Kidney glomerular epithelial cell (primary cell): Measurements from ENCODE around the gene C4B.
"Not testable (repeated sequence)": the region's sequence is repeated elsewhere in the genome, so short reads cannot be mapped to it uniquely, and the experiment has no call there.

Experiments used
- DNase-seq: peaks from one replicate; lab custom pipeline; 2025; lab: John Stamatoyannopoulos, UW

C4B gene

GRCh38 chr6:31981744-31982143 is 32.9 kb upstream of the C4B start, which contains the start of gene C4A:
Gene C4A, plus strand, starts transcription at chr6:31982057. Its CDS starts 51 bp downstream, at chr6:31982108.
- not testable (repeated sequence) for DNase-seq

- not testable (repeated sequence) for DNase-seq
Observed at GRCh38 chr6:31989363-31989762, 25.2 kb upstream of the C4B start.

- not testable (repeated sequence) for DNase-seq
Observed at GRCh38 chr6:31994421-31994820, 20.2 kb upstream of the C4B start.

GRCh38 chr6:31996385-31996784 is 18.2 kb upstream of the C4B start:
- not testable (repeated sequence) for DNase-seq

- not testable (repeated sequence) for DNase-seq
Observed at GRCh38 chr6:32002546-32003268, 11.9 kb upstream of the C4B start.

- not testable (repeated sequence) for DNase-seq
Observed at GRCh38 chr6:32003301-32003700, 11.3 kb upstream of the C4B start.

- DNase-seq: not testable (repeated sequence)
Observed at GRCh38 chr6:32004393-32004792, 10.2 kb upstream of the C4B start.

GRCh38 chr6:32004864-32005537 is 9.6 kb upstream of the C4B start:
- DNase-seq: not testable (repeated sequence)

GRCh38 chr6:32005538-32005880 is 9.1 kb upstream of the C4B start:
- DNase-seq: not testable (repeated sequence)

GRCh38 chr6:32005991-32006529 is 8.5 kb upstream of the C4B start:
- DNase-seq: not testable (repeated sequence)

GRCh38 chr6:32007086-32007485 is 7.5 kb upstream of the C4B start:
- DNase-seq: not testable (repeated sequence)

GRCh38 chr6:32008037-32008436 is 6.6 kb upstream of the C4B start:
- DNase-seq: not testable (repeated sequence)

- not testable (repeated sequence) for DNase-seq
Observed at GRCh38 chr6:32008616-32009015, 6.0 kb upstream of the C4B start.

GRCh38 chr6:32009537-32009936 is 5.1 kb upstream of the C4B start:
- DNase-seq: not testable (repeated sequence)

- DNase-seq: not testable (repeated sequence)
Observed at GRCh38 chr6:32010856-32011530, 3.6 kb upstream of the C4B start.

- DNase-seq: not testable (repeated sequence)
Observed at GRCh38 chr6:32012941-32013617, 1.5 kb upstream of the C4B start.

GRCh38 chr6:32013738-32014137 is 857 bp upstream of the C4B start:
- not testable (repeated sequence) for DNase-seq

- not testable (repeated sequence) for DNase-seq
Observed at GRCh38 chr6:32022100-32022499, 7.5 kb downstream of the C4B start.

GRCh38 chr6:32028631-32029030 is 14.0 kb downstream of the C4B start:
- DNase-seq: not testable (repeated sequence)

GRCh38 chr6:32029553-32029952 is 15.0 kb downstream of the C4B start:
- not testable (repeated sequence) for DNase-seq

- DNase-seq: not testable (repeated sequence)
Observed at GRCh38 chr6:32035283-32036013, 20.9 kb downstream of the C4B start.
